GM12874 (cell line): ENCODE measurements around the gene PHACTR1.

Experiments
- TF ChIP-seq, protein P1 (sequence below): IDR thresholded peaks from 2 replicates; pipeline ENCODE4 v1.5.1; 2011; ENCODE audit warnings: low read depth, mild to moderate bottlenecking, control low read depth, low read length, moderate library complexity; ENCODE audit not compliant: insufficient read depth

Gene PHACTR1

DNA sequence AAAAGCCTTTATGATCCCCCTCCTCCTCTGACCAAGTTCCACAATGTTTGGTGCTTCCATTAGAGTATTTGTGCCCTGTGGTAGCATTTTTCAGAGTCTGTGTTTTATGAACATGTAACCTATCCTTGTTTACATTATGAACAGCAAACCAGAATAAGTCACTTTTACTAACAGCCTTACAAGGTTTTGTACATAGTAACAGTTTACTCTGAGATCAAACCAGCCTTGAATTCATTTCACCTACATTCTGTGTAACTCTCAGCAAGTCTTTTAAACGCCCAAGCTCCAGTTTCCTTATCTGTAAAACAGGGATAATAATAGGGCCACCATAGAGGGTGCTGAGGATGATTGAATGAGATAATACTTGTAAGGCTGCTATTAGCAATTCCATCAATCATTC is 175.0 kb downstream of the PHACTR1 start:
- TF ChIP-seq, protein P1, sequence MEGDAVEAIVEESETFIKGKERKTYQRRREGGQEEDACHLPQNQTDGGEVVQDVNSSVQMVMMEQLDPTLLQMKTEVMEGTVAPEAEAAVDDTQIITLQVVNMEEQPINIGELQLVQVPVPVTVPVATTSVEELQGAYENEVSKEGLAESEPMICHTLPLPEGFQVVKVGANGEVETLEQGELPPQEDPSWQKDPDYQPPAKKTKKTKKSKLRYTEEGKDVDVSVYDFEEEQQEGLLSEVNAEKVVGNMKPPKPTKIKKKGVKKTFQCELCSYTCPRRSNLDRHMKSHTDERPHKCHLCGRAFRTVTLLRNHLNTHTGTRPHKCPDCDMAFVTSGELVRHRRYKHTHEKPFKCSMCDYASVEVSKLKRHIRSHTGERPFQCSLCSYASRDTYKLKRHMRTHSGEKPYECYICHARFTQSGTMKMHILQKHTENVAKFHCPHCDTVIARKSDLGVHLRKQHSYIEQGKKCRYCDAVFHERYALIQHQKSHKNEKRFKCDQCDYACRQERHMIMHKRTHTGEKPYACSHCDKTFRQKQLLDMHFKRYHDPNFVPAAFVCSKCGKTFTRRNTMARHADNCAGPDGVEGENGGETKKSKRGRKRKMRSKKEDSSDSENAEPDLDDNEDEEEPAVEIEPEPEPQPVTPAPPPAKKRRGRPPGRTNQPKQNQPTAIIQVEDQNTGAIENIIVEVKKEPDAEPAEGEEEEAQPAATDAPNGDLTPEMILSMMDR, result no peak

DNA sequence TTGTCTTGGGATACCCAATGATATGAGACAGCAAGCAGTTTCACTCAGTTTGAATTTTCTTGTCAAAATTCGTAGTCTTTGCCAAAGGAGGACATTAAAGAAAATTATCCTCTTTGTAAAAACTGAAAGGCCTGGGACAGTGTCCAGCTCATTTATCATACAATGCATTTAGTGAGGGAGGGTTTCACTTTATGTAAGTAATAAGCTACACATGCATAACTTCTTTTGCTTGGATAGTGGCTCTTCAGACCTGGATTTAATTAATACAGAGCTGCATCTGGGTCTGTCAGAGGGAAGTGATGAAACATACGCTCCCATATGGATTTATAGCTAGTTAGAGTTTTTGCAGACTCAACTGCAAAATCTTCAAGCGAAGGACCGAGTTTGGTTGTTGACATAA is 175.6 kb downstream of the PHACTR1 start:
- TF ChIP-seq, protein P1, result no peak

DNA sequence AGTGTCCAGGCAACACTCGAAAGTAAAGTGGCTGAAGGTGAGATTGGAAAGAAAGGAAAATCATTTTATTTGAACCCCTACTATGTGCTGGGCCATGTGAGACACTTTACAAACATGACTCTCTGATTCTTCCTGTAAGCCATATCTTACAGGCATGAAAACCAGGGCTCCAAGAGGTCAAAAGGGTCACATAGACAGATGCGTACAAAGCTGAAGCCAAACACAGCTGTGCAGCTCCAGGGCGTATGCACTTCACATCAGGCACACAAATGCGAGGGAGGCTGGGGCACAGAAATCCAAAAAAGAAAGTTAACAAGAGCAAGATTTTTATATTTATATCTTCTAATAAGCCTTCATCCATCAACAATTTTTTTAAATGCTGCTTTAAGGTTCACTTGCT is 176.5 kb downstream of the PHACTR1 start:
- TF ChIP-seq, protein P1, result no peak

DNA sequence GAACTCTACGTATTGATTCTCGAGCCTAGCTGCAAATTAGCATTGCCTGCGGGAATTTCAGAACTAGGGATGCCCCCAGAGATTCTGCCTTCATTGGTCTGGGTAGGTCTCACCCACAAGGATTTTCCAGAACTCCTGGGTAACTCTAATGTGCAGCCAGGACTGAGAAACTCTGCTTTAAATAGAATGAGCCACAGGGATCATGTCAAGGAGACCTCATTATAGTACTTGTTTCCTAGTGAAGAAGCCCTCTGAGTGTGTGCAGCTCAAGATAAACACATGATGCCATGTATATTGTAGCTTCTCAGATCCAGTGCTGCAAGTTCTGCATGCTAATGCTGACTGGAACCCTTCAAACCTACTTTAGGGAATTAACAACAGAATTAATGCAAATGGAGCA is 179.2 kb downstream of the PHACTR1 start:
- TF ChIP-seq, protein P1, result no peak

DNA sequence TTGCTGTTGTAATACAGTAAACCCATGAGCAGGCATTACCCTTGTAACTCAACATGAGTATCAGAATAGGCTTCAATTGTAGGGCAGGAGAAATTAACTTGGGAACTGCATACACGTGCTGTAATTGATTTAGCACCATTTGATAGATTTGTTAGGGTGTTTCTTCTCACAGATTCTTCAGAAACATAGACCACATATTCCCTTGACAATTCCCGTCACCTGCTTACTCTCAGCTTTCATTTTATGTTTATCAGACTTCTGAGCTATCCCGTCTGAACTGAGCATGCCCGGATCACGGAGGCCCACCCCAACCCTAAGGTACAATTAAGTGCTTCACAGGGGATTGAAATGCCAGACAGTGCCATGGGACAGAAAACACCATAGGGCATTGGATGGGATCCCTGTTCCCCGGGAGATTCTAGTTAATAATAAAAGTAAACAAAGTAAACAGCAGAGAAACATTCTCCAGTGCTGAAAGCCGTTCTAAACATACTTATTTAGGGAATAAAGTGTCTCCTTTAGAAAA is 179.7 kb downstream of the PHACTR1 start:
- TF ChIP-seq, protein P1, result no peak

DNA sequence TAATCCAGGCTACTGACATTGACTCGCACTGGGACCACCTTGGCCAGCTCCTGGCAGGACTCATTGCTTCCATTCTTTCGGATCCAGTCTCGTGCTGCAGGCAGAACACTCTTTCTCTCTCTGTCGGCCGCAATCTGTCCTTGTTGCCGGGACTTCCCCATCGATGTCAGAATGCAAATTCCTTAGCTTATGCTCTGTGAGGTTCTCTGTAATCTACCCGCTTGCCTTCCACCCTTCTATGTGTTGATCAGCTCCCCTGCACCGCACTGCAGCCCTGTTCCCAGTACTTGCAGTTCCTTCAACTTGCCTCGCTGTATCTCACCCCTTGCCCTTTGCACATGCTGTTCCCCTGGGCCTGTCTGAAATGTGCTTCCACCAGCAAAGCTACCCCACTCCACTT is 182.0 kb downstream of the PHACTR1 start:
- TF ChIP-seq, protein P1, result no peak

DNA sequence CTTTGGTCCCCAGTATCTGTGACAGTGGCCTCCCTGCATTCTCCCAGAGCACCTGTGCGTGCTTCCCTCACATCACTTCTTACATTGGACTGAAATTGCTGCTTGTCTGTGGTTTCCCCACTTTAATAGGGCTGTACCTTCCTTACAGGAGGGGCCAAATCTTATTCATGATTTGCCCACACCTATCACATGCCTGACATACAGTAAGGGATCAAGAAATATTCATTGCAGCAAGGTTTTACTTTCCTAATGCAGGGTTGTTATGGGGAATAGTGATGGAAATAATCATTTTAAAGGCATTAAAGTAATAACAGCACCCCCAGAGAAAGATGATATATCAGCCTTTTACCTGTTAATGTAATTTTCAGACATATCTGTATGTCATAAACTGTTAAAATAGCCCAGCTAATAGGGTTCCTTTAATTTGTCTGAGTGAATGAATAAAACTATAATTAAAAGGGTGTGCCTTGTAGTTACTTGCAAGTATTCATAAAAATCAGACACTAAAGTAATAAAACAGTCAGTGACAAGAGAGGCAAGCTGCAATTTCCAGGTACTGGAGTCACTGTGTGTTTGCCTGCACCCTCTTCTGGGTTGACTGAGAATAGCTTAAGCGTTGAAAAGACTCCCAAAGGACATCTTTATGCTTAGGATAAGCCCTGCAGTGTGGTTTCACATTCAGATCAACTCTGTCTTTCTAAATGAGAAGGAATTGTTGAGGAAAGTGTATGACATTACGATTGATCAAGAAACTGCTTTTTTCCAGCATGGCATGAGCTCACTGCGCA is 182.7 kb downstream of the PHACTR1 start:
- TF ChIP-seq, protein P1, result no peak
